Measurements from ENCODE around the gene ROR2. TPM values are rescaled to one million over a fixed set of nuclear protein-coding genes. Genes with fewer than 3 reads are reported as not detected.

Gene ROR2
- total RNA-seq, 4 donors from 2014 or later, result 4.2 to 23.2 (median 11.2) TPM

- Histone ChIP-seq H3K9me3 (no peaks in the 10 kb centered on the region), H3K4me3 (no peak overlapping the region), H3K4me1 (peaks cover 13 to 39% (median 28%) of the 10 kb centered on the region in 4 donors), H3K36me3 (no peaks in the 10 kb centered on the region), H3K27ac (peak overlapping the region in 3 of 4 donors; percentile 26 to 57 (median 54)), H3K27me3 (no peaks in the 10 kb centered on the region)
- intact Hi-C loops (cut with DNase I; ENCODE audit: low total_unique reads), result no loop called here
- DNase-seq, result no peak
- in situ Hi-C loops (cut with MboI; ENCODE audit: low pct_ligation_motif_present in 1 of 4, low pct_unique_long_range_greater_than_20kb in 1 of 4, low sequenced_read_pairs in 3 of 4), result no loop called here
- TF ChIP-seq POLR2A (IDR thresholded peaks at IDR 0.05) (no peak), POLR2AphosphoS5 (IDR thresholded peaks at IDR 0.05) (no peak), EP300 (IDR thresholded peaks at IDR 0.05; ENCODE audit: low read depth) (no peak), CTCF (IDR thresholded peaks at IDR 0.05) (no peak)
- 76 to 100% methylated on average over 1 to 13 of the region's 13 CpGs for WGBS, 2 donors (ENCODE audit: low coverage in 1 of 2)
Measured at GRCh38 chr9:91803970-91804752, 145.9 kb downstream of the ROR2 start.

- Histone ChIP-seq H3K9me3 (no peaks in the 10 kb centered on the region), H3K36me3 (no peaks in the 10 kb centered on the region), H3K27me3 (no peaks in the 10 kb centered on the region), H3K4me3 (no peak overlapping the region), H3K27ac (peak overlapping the region; percentile 26 to 76 (median 44)), H3K4me1 (peaks cover 21 to 47% (median 36%) of the 10 kb centered on the region in 4 donors)
- intact Hi-C loops (cut with DNase I; ENCODE audit: low total_unique reads), result no loop called here
- in situ Hi-C loops (cut with MboI; ENCODE audit: low pct_ligation_motif_present in 1 of 4, low pct_unique_long_range_greater_than_20kb in 1 of 4, low sequenced_read_pairs in 3 of 4), result no loop called here
- TF ChIP-seq POLR2AphosphoS5 (IDR thresholded peaks at IDR 0.05) (no peak), POLR2A (IDR thresholded peaks at IDR 0.05) (no peak), EP300 (IDR thresholded peaks at IDR 0.05; ENCODE audit: low read depth) (no peak), CTCF (IDR thresholded peaks at IDR 0.05) (no peak)
- WGBS, 2 donors (ENCODE audit: low coverage in 1 of 2), result 41 to 55% methylated on average over 4 to 8 of the region's 8 CpGs
- DNase-seq, result no peak
Measured at GRCh38 chr9:91803151-91803940, 146.7 kb downstream of the ROR2 start.

GRCh38 chr9:91802391-91802790 is 147.6 kb downstream of the ROR2 start:
- in situ Hi-C loops (cut with MboI; ENCODE audit: low pct_ligation_motif_present in 1 of 4, low pct_unique_long_range_greater_than_20kb in 1 of 4, low sequenced_read_pairs in 3 of 4), result no loop called here
- peaks cover 23 to 49% (median 37%) of the 10 kb centered on the region in 4 donors for H3K4me1 ChIP-seq
- no peak for DNase-seq

More at GRCh38 chr9:91802391-91802790, 147.6 kb downstream of the ROR2 start:
- Histone ChIP-seq H3K4me3 (no peak overlapping the region), H3K27me3 (no peaks in the 10 kb centered on the region), H3K9me3 (no peaks in the 10 kb centered on the region), H3K27ac (peak overlapping the region; percentile 26 to 76 (median 44)), H3K36me3 (no peaks in the 10 kb centered on the region)
- 70 to 79% methylated on average over 2 to 5 of the region's 5 CpGs for WGBS, 2 donors (ENCODE audit: low coverage in 1 of 2)
- intact Hi-C loops (cut with DNase I; ENCODE audit: low total_unique reads), result no loop called here
- TF ChIP-seq POLR2AphosphoS5 (IDR thresholded peaks at IDR 0.05), result no peak
- no peak for TF ChIP-seq CTCF (IDR thresholded peaks at IDR 0.05)
- no peak for TF ChIP-seq EP300 (IDR thresholded peaks at IDR 0.05; ENCODE audit: low read depth)
- TF ChIP-seq POLR2A (IDR thresholded peaks at IDR 0.05), result no peak
